BLaER1 (cell line): ENCODE results near the gene CBL.

Source experiments
- H3K27ac ChIP-seq: shearing (Covaris generic); formaldehyde crosslinking; 2 replicates; pipeline ENCODE4 v1.8.1; 2022
- H3K27me3 ChIP-seq: shearing (Covaris generic); formaldehyde crosslinking; 2 replicates; pipeline ENCODE4 v1.8.1; 2022
- H3K36me3 ChIP-seq: shearing (Covaris generic); formaldehyde crosslinking; 2 replicates; pipeline ENCODE4 v1.8.1; 2022
- H3K4me1 ChIP-seq: shearing (Covaris generic); formaldehyde crosslinking; 2 replicates; pipeline ENCODE4 v1.8.1; 2022
- H3K4me2 ChIP-seq: shearing (Covaris generic); formaldehyde crosslinking; 2 replicates; pipeline ENCODE4 v1.8.1; 2022
- H3K4me3 ChIP-seq: shearing (Covaris generic); formaldehyde crosslinking; 2 replicates; pipeline ENCODE4 v1.8.1; 2022
- H3K9ac ChIP-seq: shearing (Covaris generic); formaldehyde crosslinking; 2 replicates; pipeline ENCODE4 v1.8.1; 2022
- H3K9me3 ChIP-seq: shearing (Covaris generic); formaldehyde crosslinking; 2 replicates; pipeline ENCODE4 v1.8.1; 2022
- H4K20me1 ChIP-seq: shearing (Covaris generic); formaldehyde crosslinking; 2 replicates; pipeline ENCODE4 v1.8.1; 2022
- Cebpa-rat ChIP-seq: shearing (Covaris generic); IDR thresholded peaks from 2 replicates; pipeline ENCODE4 v1.8.1; 2022

CBL gene

GRCh38 chr11:119300198-119300964, 94.2 kb downstream of the CBL start:
- H3K9ac ChIP-seq, result no peak overlapping the region
- H4K20me1 ChIP-seq, result 0 out of 2 replicates have a peak, but pooled peaks cover 2% of the 10 kb centered on the region
- H3K4me2 ChIP-seq, result no peak overlapping the region
- peaks cover 94% of the 10 kb centered on the region for H3K36me3 ChIP-seq
- H3K27ac ChIP-seq, result no peak overlapping the region
- H3K27me3 ChIP-seq, result no peaks in the 10 kb centered on the region
- no peaks in the 10 kb centered on the region for H3K9me3 ChIP-seq
- H3K4me3 ChIP-seq, result no peak overlapping the region
- no peak for TF ChIP-seq Cebpa-rat
- no peaks in the 10 kb centered on the region for H3K4me1 ChIP-seq

- Histone ChIP-seq H3K9ac (no peak overlapping the region), H3K27me3 (no peaks in the 10 kb centered on the region), H3K27ac (no peak overlapping the region), H3K36me3 (peaks cover 82% of the 10 kb centered on the region), H3K4me3 (no peak overlapping the region), H3K9me3 (no peaks in the 10 kb centered on the region), H4K20me1 (no peaks in the 10 kb centered on the region), H3K4me2 (no peak overlapping the region), H3K4me1 (peaks cover 20% of the 10 kb centered on the region)
- TF ChIP-seq Cebpa-rat, result no peak
Measured at GRCh38 chr11:119303227-119303718, 97.1 kb downstream of the CBL start.

- peak overlapping the region; percentile 57 for H3K4me2 ChIP-seq
Measured at GRCh38 chr11:119305556-119306372, 99.6 kb downstream of the CBL start.

GRCh38 chr11:119306373-119306890, 100.3 kb downstream of the CBL start:
- H4K20me1 ChIP-seq, result peaks cover 13% of the 10 kb centered on the region; the same call in 1 of the 2 replicates

More at GRCh38 chr11:119305556-119306372, 99.6 kb downstream of the CBL start:
- no peaks in the 10 kb centered on the region for H3K9me3 ChIP-seq
- no peak overlapping the region for H3K4me3 ChIP-seq
- H3K9ac ChIP-seq, result peak overlapping the region; percentile 39; the same call in 1 of the 2 replicates
- peaks cover 82% of the 10 kb centered on the region for H3K36me3 ChIP-seq
- peaks cover 13% of the 10 kb centered on the region; the same call in 1 of the 2 replicates for H4K20me1 ChIP-seq
- no peaks in the 10 kb centered on the region for H3K27me3 ChIP-seq
- H3K4me1 ChIP-seq, result peaks cover 20% of the 10 kb centered on the region
- H3K27ac ChIP-seq, result peak overlapping the region; percentile 52
- TF ChIP-seq Cebpa-rat, result no peak

GRCh38 chr11:119307219-119307618, 101.1 kb downstream of the CBL start:
- H3K9me3 ChIP-seq, result no peaks in the 10 kb centered on the region
- peaks cover 15% of the 10 kb centered on the region for H4K20me1 ChIP-seq
- peak overlapping the region; percentile 39 for H3K9ac ChIP-seq
- TF ChIP-seq Cebpa-rat, result no peak
- H3K4me2 ChIP-seq, result peak overlapping the region; percentile 57
- H3K27me3 ChIP-seq, result no peaks in the 10 kb centered on the region
- H3K4me1 ChIP-seq, result peaks cover 20% of the 10 kb centered on the region
- no peak overlapping the region for H3K4me3 ChIP-seq
- H3K27ac ChIP-seq, result peak overlapping the region; percentile 52
- peaks cover 82% of the 10 kb centered on the region for H3K36me3 ChIP-seq

More at GRCh38 chr11:119306373-119306890, 100.3 kb downstream of the CBL start:
- peak overlapping the region; percentile 39 for H3K9ac ChIP-seq
- no peak overlapping the region for H3K4me3 ChIP-seq
- TF ChIP-seq Cebpa-rat, result no peak
- H3K27me3 ChIP-seq, result no peaks in the 10 kb centered on the region
- H3K4me1 ChIP-seq, result peaks cover 20% of the 10 kb centered on the region
- H3K9me3 ChIP-seq, result no peaks in the 10 kb centered on the region
- H3K27ac ChIP-seq, result peak overlapping the region; percentile 52
- H3K36me3 ChIP-seq, result peaks cover 82% of the 10 kb centered on the region
- peak overlapping the region; percentile 57 for H3K4me2 ChIP-seq

GRCh38 chr11:119307974-119308373, 101.8 kb downstream of the CBL start:
- Histone ChIP-seq H3K4me3 (no peak overlapping the region), H3K27ac (no peak overlapping the region), H3K9ac (no peak overlapping the region), H3K4me1 (peaks cover 20% of the 10 kb centered on the region), H3K9me3 (no peaks in the 10 kb centered on the region), H3K4me2 (no peak overlapping the region), H3K27me3 (no peaks in the 10 kb centered on the region), H3K36me3 (peaks cover 82% of the 10 kb centered on the region), H4K20me1 (peaks cover 22% of the 10 kb centered on the region)
- TF ChIP-seq Cebpa-rat, result no peak

- Histone ChIP-seq H3K9ac (no peak overlapping the region), H3K36me3 (peaks cover 82% of the 10 kb centered on the region), H3K4me1 (peaks cover 24% of the 10 kb centered on the region), H3K9me3 (no peaks in the 10 kb centered on the region), H3K27ac (no peak overlapping the region), H4K20me1 (peaks cover 37% of the 10 kb centered on the region), H3K27me3 (no peaks in the 10 kb centered on the region), H3K4me3 (no peak overlapping the region), H3K4me2 (no peak overlapping the region)
- no peak for TF ChIP-seq Cebpa-rat
Measured at GRCh38 chr11:119309411-119309810, 103.3 kb downstream of the CBL start.

GRCh38 chr11:119309953-119310681, 104.0 kb downstream of the CBL start:
- Histone ChIP-seq H3K9me3 (no peaks in the 10 kb centered on the region), H3K4me2 (no peak overlapping the region), H3K4me3 (no peak overlapping the region), H3K36me3 (peaks cover 82% of the 10 kb centered on the region), H3K4me1 (peaks cover 31% of the 10 kb centered on the region), H4K20me1 (peaks cover 44% of the 10 kb centered on the region), H3K27ac (no peak overlapping the region), H3K27me3 (no peaks in the 10 kb centered on the region), H3K9ac (no peak overlapping the region)
- TF ChIP-seq Cebpa-rat, result no peak

- Histone ChIP-seq H3K4me2 (no peak overlapping the region), H3K4me1 (peaks cover 36% of the 10 kb centered on the region), H4K20me1 (peaks cover 49% of the 10 kb centered on the region), H3K4me3 (no peak overlapping the region), H3K9me3 (no peaks in the 10 kb centered on the region), H3K27me3 (no peaks in the 10 kb centered on the region), H3K9ac (no peak overlapping the region), H3K36me3 (peaks cover 79% of the 10 kb centered on the region), H3K27ac (no peak overlapping the region)
- no peak for TF ChIP-seq Cebpa-rat
Measured at GRCh38 chr11:119310682-119311052, 104.5 kb downstream of the CBL start.
